Adrenal gland (tissue), 12 donors: Measurements from ENCODE around the gene MAPKAPK5. TPM values are rescaled to one million over a fixed set of nuclear protein-coding genes. Genes with fewer than 3 reads are reported as not detected.

Source experiments
- DNase-seq, 7 donors: peaks; one replicate each; pipeline ENCODE4 v3.0.0-alpha.2; 2019 to 2020
- H3K27ac ChIP-seq, 5 donors: fragments of 200-600 bp; sonication (generic) in 4 of 5; 1 replicate in 3 of 5; 2 replicates in 2 of 5; pipeline versions ENCODE4 v1.5.1 to v1.8.0; 2016 to 2020; ENCODE audit warnings: mild to moderate bottlenecking in 1 of 5
- H3K27me3 ChIP-seq: fragments of 200-600 bp; 2 replicates; pipeline ENCODE4 v1.8.0; 2021
- H3K36me3 ChIP-seq, 2 donors: fragments of 200-600 bp; replicated peaks in 1 of 2; 1 replicate in 1 of 2; 2 replicates in 1 of 2; pipeline versions ENCODE4 v1.5.1 to v1.8.0; 2018 to 2022
- H3K4me1 ChIP-seq, 2 donors: fragments of 200-600 bp; replicated peaks in 1 of 2; 1 replicate in 1 of 2; 2 replicates in 1 of 2; pipeline versions ENCODE4 v1.5.1 to v1.8.0; 2018 to 2021
- H3K4me3 ChIP-seq, 4 donors: fragments of 200-600 bp; sonication (generic) in 3 of 4; one replicate each; pipeline ENCODE4 v1.5.1; 2016 to 2018
- H3K9me3 ChIP-seq, 3 donors: fragments of 200-600 bp; sonication (generic) in 1 of 3; replicated peaks in 1 of 3; 1 replicate in 2 of 3; 2 replicates in 1 of 3; pipeline versions ENCODE4 v1.5.1 to v1.8.0; 2016 to 2021
- CTCF ChIP-seq, 6 experiments: fragments of 450-650 bp in 4 of 6; fragments of 200-600 bp in 2 of 6; sonication (generic) in 1 of 6; IDR thresholded peaks; 1 replicate in 5 of 6; 2 replicates in 1 of 6; pipeline versions ENCODE4 v1.5.1 to v1.8.0; 2016 to 2021; ENCODE audit warnings: antibody characterized with exemption in 6 of 6, mild to moderate bottlenecking in 2 of 6, moderate library complexity in 1 of 6
- POLR2A ChIP-seq, 2 donors: fragments of 450-650 bp; IDR thresholded peaks; one replicate each; pipeline ENCODE4 v1.6.1; 2017; ENCODE audit warnings: antibody characterized with exemption in 2 of 2, mild to moderate bottlenecking in 2 of 2, moderate library complexity in 1 of 2
- WGBS, 4 donors: extraction: QIAGEN DNeasy Blood & Tissue Kit in 2 of 4; methylation state at CpG; one replicate each; pipeline versions ENCODE4 v1.1.5 to v1.1.7; 2013 to 2017; 5-methylcytosine and 5-hydroxymethylcytosine counted together
- intact Hi-C, 2 donors: fragments of 100-400 bp; cut with DNase I; formaldehyde crosslinking; loops; one replicate each; pipeline versions ENCODE4 v1.14.1 to v1.15.0; 2022 to 2023
- polyA plus RNA-seq, 3 donors: library from polyadenylated mRNA; stranded (reverse); fragments of 200-250 nt in 2 of 3; fragments of 350-450 nt in 1 of 3; fragmentation: Illumina TruSeq in 1 of 3; extraction: RNeasy Lipid Tissue Mini Kit (QIAGEN cat#74804) in 1 of 3; gene quantifications; one replicate each; pipeline ENCODE4 v1.2.3, GENCODE V29; 2013 to 2014
- total RNA-seq, 9 donors: library from RNA; depleted of rRNA in 4 of 9; stranded (reverse); fragments of >200 nt in 4 of 9; fragments of 120-200 nt in 1 of 9; fragmentation: NEBNext Ultra II Directional in 1 of 9; extraction: Animal tissue kit (Norgen Biotek cat#: 25700) in 1 of 9; gene quantifications; one replicate each; pipeline versions ENCODE4 v1.1.0 to v1.2.4, GENCODE V29; 2013 to 2023
- donor health status: healthy with polysubstance abuse.
- donor health status: Bipolar disorder and iron deficiency.
- donor health status: DM: yes; HTN: yes; CAD: no.
- donor health status: DM: no; HTN: no; CAD: no.
- donor health status: DM: no; HTN: no; CAD: no.
- donor health status: DM: yes; HTN: yes; CAD: no.

Gene MAPKAPK5
- total and polyA plus RNA-seq, 12 donors: 13.8 to 62.1 (median 45.7) TPM

DNA sequence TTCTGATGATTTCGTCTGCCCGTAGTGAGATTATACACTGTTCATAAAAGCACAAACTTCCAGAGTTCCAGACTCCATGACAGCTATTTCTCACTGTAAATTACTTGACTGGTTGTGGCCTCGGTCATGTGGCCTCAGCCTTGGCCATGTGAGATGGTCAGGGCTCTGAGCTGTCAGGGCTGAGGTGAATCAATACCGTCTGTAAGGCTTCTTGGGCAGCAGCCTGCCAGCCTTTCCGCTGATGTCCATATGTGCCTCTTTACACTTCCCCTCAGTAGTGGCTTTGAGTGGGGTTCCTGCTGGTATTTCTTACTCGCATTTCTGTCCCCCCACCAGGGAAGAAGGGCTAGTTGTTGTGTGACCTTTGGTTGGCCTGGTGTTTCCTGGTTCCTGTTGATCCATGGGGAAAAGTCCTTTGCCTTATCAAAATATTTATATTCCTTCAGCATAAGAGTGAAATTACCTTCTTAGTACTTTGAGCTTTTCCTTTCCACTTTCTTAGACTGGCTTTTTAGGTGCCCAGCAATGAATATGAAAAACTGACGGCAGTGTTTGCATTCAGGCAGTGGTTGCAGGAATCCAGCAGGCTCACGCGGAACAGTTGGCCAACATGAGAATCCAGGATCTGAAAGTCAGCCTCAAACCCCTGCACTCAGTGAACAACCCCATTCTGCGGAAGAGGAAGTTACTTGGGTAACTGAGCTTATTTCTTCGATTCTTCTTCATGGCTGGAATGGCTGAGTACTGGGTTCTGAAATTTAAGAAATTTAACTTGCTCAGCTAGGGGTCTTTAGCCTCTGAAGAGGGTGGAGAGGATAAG is 46.1 kb downstream of the MAPKAPK5 start:
- H3K36me3 ChIP-seq: peaks cover 0 to 66% of the 10 kb centered on the region in 2 donors
- peak in 4 of 7 donors; percentile 20 to 46 (median 30) for DNase-seq
- H3K27ac ChIP-seq: peak overlapping the region in 1 of 5 donors; percentile 35

DNA sequence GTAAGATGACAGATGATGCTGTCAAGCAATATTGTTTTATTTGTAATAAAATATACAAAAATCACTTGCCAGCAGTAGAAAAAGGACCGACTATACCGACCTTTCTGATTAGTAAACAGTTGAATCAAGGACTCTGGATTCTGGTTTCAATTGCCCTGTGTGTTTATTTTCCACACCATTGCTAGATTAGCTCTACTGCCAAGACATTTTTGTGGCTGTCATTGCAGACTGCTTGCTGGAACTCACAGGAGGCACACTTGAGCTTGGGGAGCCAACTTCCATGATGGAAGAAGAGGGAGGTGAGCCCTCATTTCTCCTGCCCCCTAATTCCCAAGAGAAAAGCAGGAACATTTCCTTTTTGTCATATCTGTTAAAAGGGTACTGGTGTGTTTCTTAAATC is 51.3 kb downstream of the MAPKAPK5 start:
- TF ChIP-seq CTCF (IDR thresholded peaks at IDR 0.05): no peak
- no peak for TF ChIP-seq POLR2A (IDR thresholded peaks at IDR 0.05)
- WGBS, 4 donors: 60 to 73% (median 69%) methylated on average over 2 of the region's 2 CpGs

More for the DNA sequence above, 46.1 kb downstream of the MAPKAPK5 start:
- intact Hi-C loops: no loop called here
- Histone ChIP-seq H3K4me3 (no peak overlapping the region), H3K27me3 (no peaks in the 10 kb centered on the region), H3K4me1 (no peaks in the 10 kb centered on the region), H3K9me3 (no peaks in the 10 kb centered on the region)
- TF ChIP-seq POLR2A (IDR thresholded peaks at IDR 0.05) (no peak), CTCF (IDR thresholded peaks at IDR 0.05) (no peak)
- 67 to 78% (median 76%) methylated on average over 11 of the region's 11 CpGs for WGBS, 4 donors

DNA sequence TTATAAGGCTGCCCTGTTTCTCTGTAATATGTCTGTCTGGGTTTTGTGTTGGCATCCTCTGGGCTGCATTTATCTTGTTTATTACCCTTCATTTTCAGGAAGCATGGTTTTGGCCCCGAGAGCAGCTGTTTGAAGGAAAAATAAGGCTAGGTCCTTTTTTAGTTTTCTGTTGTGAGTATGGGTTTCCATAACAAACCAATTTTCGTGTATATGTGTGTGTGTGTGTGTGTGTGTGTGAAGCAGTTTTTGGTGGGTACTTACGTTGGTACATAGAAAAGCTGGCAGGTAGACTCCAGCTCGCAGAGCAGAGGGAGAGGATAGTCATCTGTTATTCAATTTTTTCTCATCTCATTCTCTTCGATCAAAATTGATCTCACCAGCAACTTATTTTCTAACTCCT is 52.5 kb downstream of the MAPKAPK5 start:
- H3K36me3 ChIP-seq: peaks cover 0 to 37% of the 10 kb centered on the region in 2 donors
- intact Hi-C loops: no loop called here
- no peak overlapping the region for H3K27ac ChIP-seq
- H3K27me3 ChIP-seq: no peaks in the 10 kb centered on the region
- no peak for DNase-seq
- no peak overlapping the region for H3K4me3 ChIP-seq
- WGBS, 4 donors: 83 to 91% (median 86%) methylated on average over 5 of the region's 5 CpGs
- TF ChIP-seq CTCF (IDR thresholded peaks at IDR 0.05): no peak
- TF ChIP-seq POLR2A (IDR thresholded peaks at IDR 0.05): no peak
- H3K4me1 ChIP-seq: no peaks in the 10 kb centered on the region
- H3K9me3 ChIP-seq: no peaks in the 10 kb centered on the region

More for the DNA sequence above, 51.3 kb downstream of the MAPKAPK5 start:
- H3K27ac ChIP-seq: no peak overlapping the region
- H3K4me1 ChIP-seq: no peaks in the 10 kb centered on the region
- intact Hi-C loops: no loop called here
- DNase-seq: no peak
- no peak overlapping the region for H3K4me3 ChIP-seq
- H3K36me3 ChIP-seq: peaks cover 0 to 46% of the 10 kb centered on the region in 2 donors
- no peaks in the 10 kb centered on the region for H3K9me3 ChIP-seq
- no peaks in the 10 kb centered on the region for H3K27me3 ChIP-seq

- TF ChIP-seq POLR2A (IDR thresholded peaks at IDR 0.05): no peak
- TF ChIP-seq CTCF (IDR thresholded peaks at IDR 0.05): no peak
- no peaks in the 10 kb centered on the region for H3K4me1 ChIP-seq
- H3K27ac ChIP-seq: no peak overlapping the region
- H3K9me3 ChIP-seq: no peaks in the 10 kb centered on the region
- WGBS, 4 donors: 75 to 88% (median 76%) methylated on average over 4 of the region's 4 CpGs
- no peaks in the 10 kb centered on the region for H3K27me3 ChIP-seq
- no peak overlapping the region for H3K4me3 ChIP-seq
- intact Hi-C loops: no loop called here
- H3K36me3 ChIP-seq: no peaks in the 10 kb centered on the region
- DNase-seq: no peak
Observed at GRCh38 chr12:111901182-111901581, 59.2 kb downstream of the MAPKAPK5 start.
